ENCODE measurements around the gene TLNRD1.

DNA sequence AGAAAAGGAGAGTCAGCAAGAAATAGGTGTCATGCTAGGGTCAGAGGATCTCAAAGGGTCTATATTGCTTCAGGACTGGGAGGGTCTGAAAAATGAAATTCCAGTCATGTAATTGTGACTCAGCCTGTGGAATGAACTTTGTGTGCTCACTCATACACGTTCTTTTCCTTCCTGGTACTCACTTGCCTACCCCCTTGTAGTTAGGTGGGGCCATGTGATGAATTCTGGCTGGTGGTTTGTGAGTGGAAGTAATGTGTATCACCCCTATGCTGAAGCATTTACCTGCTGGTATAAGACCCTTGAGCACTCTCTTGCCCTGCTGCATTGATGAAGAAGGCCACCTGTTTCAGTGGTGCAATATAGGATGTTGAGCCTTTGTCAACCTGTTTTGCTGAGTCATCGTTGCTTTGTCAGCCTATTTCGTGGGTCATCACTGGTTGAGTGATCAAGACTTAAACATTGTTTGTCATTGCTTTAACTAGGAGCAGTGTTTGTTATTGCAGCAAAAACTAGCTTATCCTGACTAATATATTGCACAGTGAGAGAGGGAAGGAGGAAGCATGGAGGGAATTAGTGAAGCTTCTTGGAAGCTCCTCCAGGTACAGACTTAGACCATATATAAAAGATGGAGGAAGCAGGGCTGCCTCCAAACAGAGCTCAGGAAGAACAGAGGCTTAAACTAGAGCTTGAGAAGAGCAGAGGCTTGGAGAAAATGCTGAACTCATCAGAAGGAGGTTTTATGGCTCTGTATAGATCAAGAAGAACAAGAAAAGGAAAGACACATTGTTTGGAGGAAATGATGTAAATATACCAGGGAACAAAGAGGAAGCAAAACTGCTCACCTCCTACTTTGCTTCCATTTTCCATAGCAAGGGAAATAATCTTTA, 28.9 kb downstream of the TLNRD1 start:
- no peak for TF ChIP-seq CTCF (IDR thresholded peaks at IDR 0.05; ENCODE audit: low read depth, low read length)
- no peak for TF ChIP-seq EZH2phosphoT487 (IDR thresholded peaks at IDR 0.05; ENCODE audit: low read depth)

Data from OCI-LY3 (cell line).